ENCODE measurements around the gene ARID3A.

ARID3A gene

GRCh38 chr19:1000591-1001537 is 75.0 kb downstream of the ARID3A start:
- no peak for DNase-seq (ENCODE audit: low read depth in 2 of 2, low spot score in 1 of 2)

GRCh38 chr19:1001538-1002166 is 75.8 kb downstream of the ARID3A start:
- peak; percentile 30 to 62 for DNase-seq (ENCODE audit: low read depth in 2 of 2, low spot score in 1 of 2)

GRCh38 chr19:1002600-1002999 is 76.8 kb downstream of the ARID3A start:
- no peak for DNase-seq (ENCODE audit: low read depth in 2 of 2, low spot score in 1 of 2)

- no peak for DNase-seq (ENCODE audit: low read depth in 2 of 2, low spot score in 1 of 2)
These were observed 77.4 kb downstream of the ARID3A start for GRCh38 chr19:1003283-1003682.

GRCh38 chr19:1004204-1004802 is 78.5 kb downstream of the ARID3A start:
- no peak for DNase-seq (ENCODE audit: low read depth in 2 of 2, low spot score in 1 of 2)

GRCh38 chr19:1004803-1005664 is 79.2 kb downstream of the ARID3A start:
- no peak for DNase-seq (ENCODE audit: low read depth in 2 of 2, low spot score in 1 of 2)

GRCh38 chr19:1006711-1007398 is 81.0 kb downstream of the ARID3A start:
- DNase-seq (ENCODE audit: low read depth in 2 of 2, low spot score in 1 of 2) = no peak

- no peak for DNase-seq (ENCODE audit: low read depth in 2 of 2, low spot score in 1 of 2)
These were observed 81.8 kb downstream of the ARID3A start for GRCh38 chr19:1007399-1008251.

- DNase-seq (ENCODE audit: low read depth in 2 of 2, low spot score in 1 of 2) = no peak
These were observed 82.6 kb downstream of the ARID3A start for GRCh38 chr19:1008268-1009040.

GRCh38 chr19:1009041-1009980 is 83.5 kb downstream of the ARID3A start:
- no peak for DNase-seq (ENCODE audit: low read depth in 2 of 2, low spot score in 1 of 2)

GRCh38 chr19:1009981-1010538 is 84.2 kb downstream of the ARID3A start:
- DNase-seq (ENCODE audit: low read depth in 2 of 2, low spot score in 1 of 2) = no peak

GRCh38 chr19:1010586-1011510 is 85.0 kb downstream of the ARID3A start:
- no peak for DNase-seq (ENCODE audit: low read depth in 2 of 2, low spot score in 1 of 2)

GRCh38 chr19:1011831-1012333 is 86.0 kb downstream of the ARID3A start:
- DNase-seq (ENCODE audit: low read depth in 2 of 2, low spot score in 1 of 2) = no peak

- DNase-seq (ENCODE audit: low read depth in 2 of 2, low spot score in 1 of 2) = no peak
These were observed 86.5 kb downstream of the ARID3A start for GRCh38 chr19:1012334-1012733.

GRCh38 chr19:1013218-1013617 is 87.4 kb downstream of the ARID3A start:
- DNase-seq (ENCODE audit: low read depth in 2 of 2, low spot score in 1 of 2) = no peak

Measured in stimulated activated CD8-positive, alpha-beta memory T cell treated with anti-CD3 and anti-CD28 coated beads, Interleukin-4, amount 100 ng/mL, for 4 hours (primary cell).